Measurements from ENCODE around the gene MCTP2. TPM values are rescaled to one million over a fixed set of nuclear protein-coding genes. Genes with fewer than 3 reads are reported as not detected.

Gene MCTP2
- total RNA-seq, 1 donor from 2014 or later, result 6.3 TPM

- Histone ChIP-seq H3K27me3 (ENCODE audit: control insufficient read depth, insufficient read depth, low read length) (no peaks in the 10 kb centered on the region), H3K36me3 (ENCODE audit: control insufficient read depth, insufficient read depth, low read length) (no peaks in the 10 kb centered on the region), H3K4me3 (ENCODE audit: low read depth, low read length) (no peak overlapping the region)
- DNase-seq (ENCODE audit: low read depth), result no peak
- TF ChIP-seq CTCF (IDR thresholded peaks at IDR 0.05; ENCODE audit: insufficient read depth, low read length, poor library complexity, severe bottlenecking), result no peak
Observed at GRCh38 chr15:94259121-94259751, 27.9 kb downstream of the MCTP2 start.

GRCh38 chr15:94259863-94260262 lies 28.5 kb downstream of the MCTP2 start:
- no peaks in the 10 kb centered on the region for H3K27me3 ChIP-seq (ENCODE audit: control insufficient read depth, insufficient read depth, low read length)
- no peak for TF ChIP-seq CTCF (IDR thresholded peaks at IDR 0.05; ENCODE audit: insufficient read depth, low read length, poor library complexity, severe bottlenecking)
- H3K4me3 ChIP-seq (ENCODE audit: low read depth, low read length), result no peak overlapping the region
- DNase-seq (ENCODE audit: low read depth), result no peak
- no peaks in the 10 kb centered on the region for H3K36me3 ChIP-seq (ENCODE audit: control insufficient read depth, insufficient read depth, low read length)

- Histone ChIP-seq H3K27me3 (ENCODE audit: control insufficient read depth, insufficient read depth, low read length) (no peaks in the 10 kb centered on the region), H3K4me3 (ENCODE audit: low read depth, low read length) (no peak overlapping the region), H3K36me3 (ENCODE audit: control insufficient read depth, insufficient read depth, low read length) (no peaks in the 10 kb centered on the region)
- DNase-seq (ENCODE audit: low read depth), result no peak
- no peak for TF ChIP-seq CTCF (IDR thresholded peaks at IDR 0.05; ENCODE audit: insufficient read depth, low read length, poor library complexity, severe bottlenecking)
Observed at GRCh38 chr15:94262201-94262600, 30.8 kb downstream of the MCTP2 start.

GRCh38 chr15:94263341-94264273 lies 32.2 kb downstream of the MCTP2 start:
- no peak for DNase-seq (ENCODE audit: low read depth)

GRCh38 chr15:94265009-94265408 lies 33.6 kb downstream of the MCTP2 start:
- H3K4me3 ChIP-seq (ENCODE audit: low read depth, low read length), result no peak overlapping the region
- TF ChIP-seq CTCF (IDR thresholded peaks at IDR 0.05; ENCODE audit: insufficient read depth, low read length, poor library complexity, severe bottlenecking), result no peak
- no peaks in the 10 kb centered on the region for H3K36me3 ChIP-seq (ENCODE audit: control insufficient read depth, insufficient read depth, low read length)
- DNase-seq (ENCODE audit: low read depth), result no peak
- no peaks in the 10 kb centered on the region for H3K27me3 ChIP-seq (ENCODE audit: control insufficient read depth, insufficient read depth, low read length)

More at GRCh38 chr15:94263341-94264273, 32.2 kb downstream of the MCTP2 start:
- no peak for TF ChIP-seq CTCF (IDR thresholded peaks at IDR 0.05; ENCODE audit: insufficient read depth, low read length, poor library complexity, severe bottlenecking)
- H3K4me3 ChIP-seq (ENCODE audit: low read depth, low read length), result no peak overlapping the region
- H3K36me3 ChIP-seq (ENCODE audit: control insufficient read depth, insufficient read depth, low read length), result no peaks in the 10 kb centered on the region
- no peaks in the 10 kb centered on the region for H3K27me3 ChIP-seq (ENCODE audit: control insufficient read depth, insufficient read depth, low read length)

All from kidney epithelial cell (primary cell).